ENCODE measurements around the gene RAPGEF2. TPM values are rescaled to one million over a fixed set of nuclear protein-coding genes. Genes with fewer than 3 reads are reported as not detected.

RAPGEF2 gene
- total RNA-seq, 2 donors from 2014 or later, result 22.8 to 40.0 TPM

DNA sequence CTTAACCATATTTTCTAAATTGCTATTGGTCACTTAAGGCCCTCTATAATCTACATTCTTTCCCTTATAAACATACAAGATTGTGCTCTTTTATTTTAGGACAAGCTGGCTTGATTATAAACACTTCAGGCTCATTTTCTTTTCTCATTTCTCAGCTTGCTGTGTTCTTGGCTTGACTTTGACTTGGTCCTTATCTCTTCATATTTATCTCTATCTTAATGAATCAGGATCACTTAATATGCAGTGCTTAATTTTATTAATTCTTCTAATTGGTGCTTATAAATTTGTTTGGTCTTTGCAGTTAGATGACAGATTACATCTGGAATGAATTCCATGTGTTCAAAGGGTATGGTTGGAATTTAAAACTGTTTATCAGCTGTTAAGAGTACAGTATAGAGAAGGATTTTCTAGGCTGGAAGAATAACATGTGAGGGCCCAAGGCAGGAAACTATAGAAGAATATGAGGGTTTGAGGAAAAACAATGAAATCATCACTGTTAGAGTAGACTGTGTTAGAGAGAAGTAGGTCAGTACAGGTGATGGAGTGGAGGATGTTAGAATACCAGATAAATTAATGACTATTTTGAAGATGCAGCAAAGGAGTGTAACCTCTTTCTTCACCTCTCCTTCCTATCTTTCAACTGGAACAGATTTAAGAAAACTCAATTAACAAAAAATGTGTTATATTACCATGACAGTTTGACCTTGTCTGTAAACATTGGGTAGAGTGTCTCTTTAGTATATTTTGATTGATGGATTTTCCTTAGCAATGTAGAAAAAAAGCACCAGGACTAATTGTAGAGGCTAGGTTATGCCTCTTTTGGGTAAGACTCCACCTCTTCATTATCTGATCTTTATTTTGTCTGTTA, 169.6 kb downstream of the RAPGEF2 start:
- no peak overlapping the region for H3K4me3 ChIP-seq
- H3K4me1 ChIP-seq, result no peaks in the 10 kb centered on the region
- intact Hi-C loops (cut with DNase I), result no loop called here
- H3K27ac ChIP-seq, result no peak overlapping the region
- H3K9ac ChIP-seq (ENCODE audit: low read depth in 2 of 2, low read length in 2 of 2), result no peak overlapping the region
- DNase-seq, result no peak
- no peaks in the 10 kb centered on the region for H3K36me3 ChIP-seq
- no peaks in the 10 kb centered on the region for H3K9me3 ChIP-seq
- TF ChIP-seq, protein P1, sequence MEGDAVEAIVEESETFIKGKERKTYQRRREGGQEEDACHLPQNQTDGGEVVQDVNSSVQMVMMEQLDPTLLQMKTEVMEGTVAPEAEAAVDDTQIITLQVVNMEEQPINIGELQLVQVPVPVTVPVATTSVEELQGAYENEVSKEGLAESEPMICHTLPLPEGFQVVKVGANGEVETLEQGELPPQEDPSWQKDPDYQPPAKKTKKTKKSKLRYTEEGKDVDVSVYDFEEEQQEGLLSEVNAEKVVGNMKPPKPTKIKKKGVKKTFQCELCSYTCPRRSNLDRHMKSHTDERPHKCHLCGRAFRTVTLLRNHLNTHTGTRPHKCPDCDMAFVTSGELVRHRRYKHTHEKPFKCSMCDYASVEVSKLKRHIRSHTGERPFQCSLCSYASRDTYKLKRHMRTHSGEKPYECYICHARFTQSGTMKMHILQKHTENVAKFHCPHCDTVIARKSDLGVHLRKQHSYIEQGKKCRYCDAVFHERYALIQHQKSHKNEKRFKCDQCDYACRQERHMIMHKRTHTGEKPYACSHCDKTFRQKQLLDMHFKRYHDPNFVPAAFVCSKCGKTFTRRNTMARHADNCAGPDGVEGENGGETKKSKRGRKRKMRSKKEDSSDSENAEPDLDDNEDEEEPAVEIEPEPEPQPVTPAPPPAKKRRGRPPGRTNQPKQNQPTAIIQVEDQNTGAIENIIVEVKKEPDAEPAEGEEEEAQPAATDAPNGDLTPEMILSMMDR (IDR thresholded peaks at IDR 0.05), result no peak
- H3K27me3 ChIP-seq, result no peaks in the 10 kb centered on the region

DNA sequence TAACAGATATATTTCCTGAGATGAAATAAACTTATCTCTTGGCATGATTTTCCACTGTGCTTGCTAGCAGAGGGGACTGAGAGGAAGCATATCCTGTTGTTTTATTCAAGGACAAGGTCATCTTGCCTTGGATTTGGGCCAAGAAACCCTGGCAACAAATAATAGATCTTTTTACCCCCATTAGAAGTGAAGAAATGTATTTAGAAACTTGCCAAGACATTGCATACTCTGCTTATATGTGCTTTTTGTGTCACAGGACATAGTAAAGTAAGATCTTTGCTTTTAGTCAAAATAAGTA, 170.2 kb downstream of the RAPGEF2 start:
- Histone ChIP-seq H3K27me3 (no peaks in the 10 kb centered on the region), H3K27ac (no peak overlapping the region), H3K36me3 (no peaks in the 10 kb centered on the region), H3K9me3 (no peaks in the 10 kb centered on the region), H3K4me3 (no peak overlapping the region), H3K4me1 (no peaks in the 10 kb centered on the region), H3K9ac (ENCODE audit: low read depth in 2 of 2, low read length in 2 of 2) (no peak overlapping the region)
- TF ChIP-seq, protein P1 (IDR thresholded peaks at IDR 0.05), result no peak
- DNase-seq, result no peak
- intact Hi-C loops (cut with DNase I), result no loop called here

DNA sequence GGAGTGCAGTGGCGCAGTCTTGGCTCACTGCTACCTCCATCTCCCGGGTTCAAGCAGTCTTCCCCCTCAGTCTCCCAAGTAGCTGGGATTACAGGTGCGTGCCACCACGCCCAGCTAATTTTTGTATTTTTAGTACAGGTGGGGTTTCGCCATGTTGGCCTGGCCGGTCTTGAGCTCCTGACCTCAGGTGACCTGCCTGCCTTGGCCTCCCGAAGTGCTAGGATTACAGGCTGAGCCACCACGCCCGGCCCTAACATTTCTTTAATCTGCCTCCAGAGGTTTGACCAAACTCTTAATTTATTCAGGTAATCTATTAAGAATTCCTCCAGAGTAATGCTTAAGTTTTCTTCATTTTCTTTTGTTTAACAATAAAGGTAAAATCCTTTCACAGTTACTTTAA, 171.0 kb downstream of the RAPGEF2 start:
- H3K27ac ChIP-seq, result no peak overlapping the region
- no peaks in the 10 kb centered on the region for H3K4me1 ChIP-seq
- H3K4me3 ChIP-seq, result no peak overlapping the region
- intact Hi-C loops (cut with DNase I), result no loop called here
- no peak for DNase-seq
- no peaks in the 10 kb centered on the region for H3K36me3 ChIP-seq
- H3K9me3 ChIP-seq, result no peaks in the 10 kb centered on the region
- H3K27me3 ChIP-seq, result no peaks in the 10 kb centered on the region
- TF ChIP-seq, protein P1 (IDR thresholded peaks at IDR 0.05), result no peak
- no peak overlapping the region for H3K9ac ChIP-seq (ENCODE audit: low read depth in 2 of 2, low read length in 2 of 2)

DNA sequence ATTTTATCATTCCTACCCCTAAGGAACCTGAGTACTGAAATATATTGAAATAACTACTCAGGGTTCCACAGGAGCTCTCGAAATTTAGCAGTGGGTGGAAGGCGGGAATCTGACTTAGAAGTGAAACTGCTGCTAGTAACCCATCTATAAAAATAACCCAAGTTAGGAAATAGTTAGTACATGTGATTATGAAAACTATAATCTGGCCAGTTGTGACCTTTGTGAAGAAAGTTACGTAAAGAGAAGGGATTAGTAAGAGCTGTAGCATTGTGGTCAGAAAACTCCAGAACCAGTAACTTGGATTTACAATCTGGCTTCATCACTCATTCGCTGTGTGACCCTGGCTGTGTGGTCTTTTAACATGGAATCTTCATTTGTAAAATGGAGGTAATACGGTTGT, 175.5 kb downstream of the RAPGEF2 start:
- TF ChIP-seq, protein P1 (IDR thresholded peaks at IDR 0.05), result no peak
- Histone ChIP-seq H3K27ac (no peak overlapping the region), H3K4me1 (no peaks in the 10 kb centered on the region), H3K4me3 (no peak overlapping the region), H3K36me3 (no peaks in the 10 kb centered on the region), H3K9ac (ENCODE audit: low read depth in 2 of 2, low read length in 2 of 2) (no peak overlapping the region), H3K27me3 (no peaks in the 10 kb centered on the region), H3K9me3 (no peaks in the 10 kb centered on the region)
- DNase-seq, result no peak
- intact Hi-C loops (cut with DNase I), result no loop called here

DNA sequence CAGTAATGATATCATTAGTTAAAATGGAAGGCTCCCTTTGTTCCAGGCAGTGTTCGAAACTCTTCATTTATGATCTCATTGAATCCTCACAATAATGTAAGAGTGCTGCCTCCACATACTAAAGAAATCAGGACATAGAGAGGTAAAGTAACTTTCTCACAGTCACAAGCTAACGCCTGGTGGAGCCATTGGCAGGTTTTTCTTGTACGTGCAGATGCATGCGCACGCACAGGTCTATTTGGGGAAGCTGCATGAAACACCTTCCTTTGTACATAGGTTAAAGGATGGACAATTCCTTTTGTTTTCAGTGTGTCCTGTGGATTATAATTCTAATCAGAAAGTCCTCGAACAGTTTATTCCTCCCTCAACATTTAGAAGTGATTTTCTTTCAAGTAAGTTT, 176.2 kb downstream of the RAPGEF2 start:
- Histone ChIP-seq H3K4me3 (no peak overlapping the region), H3K27me3 (no peaks in the 10 kb centered on the region), H3K36me3 (no peaks in the 10 kb centered on the region), H3K9ac (ENCODE audit: low read depth in 2 of 2, low read length in 2 of 2) (no peak overlapping the region), H3K4me1 (no peaks in the 10 kb centered on the region), H3K9me3 (no peaks in the 10 kb centered on the region), H3K27ac (no peak overlapping the region)
- TF ChIP-seq, protein P1 (IDR thresholded peaks at IDR 0.05), result no peak
- intact Hi-C loops (cut with DNase I), result no loop called here
- DNase-seq, result no peak

All from colonic mucosa (tissue), 4 donors.